NCI-H1436 treated with DMSO at 0.1 percent for 48 hours (cell line): ENCODE results near the gene CCDC57.
"Not testable (repeated sequence)": the region's sequence is repeated elsewhere in the genome, so short reads cannot be mapped to it uniquely, and the experiment has no call there.

Experiments used
- DNase-seq: peaks from one replicate; lab custom pipeline; 2025; lab: John Stamatoyannopoulos, UW

The CCDC57 gene

GRCh38 chr17:82202981-82203380 is 9.7 kb downstream of the CCDC57 start:
- no peak for DNase-seq

- DNase-seq = no peak
Observed at GRCh38 chr17:82201498-82201910, 11.1 kb downstream of the CCDC57 start.

- DNase-seq = no peak
Observed at GRCh38 chr17:82200743-82201497, 11.7 kb downstream of the CCDC57 start.

GRCh38 chr17:82200135-82200534 is 12.5 kb downstream of the CCDC57 start:
- no peak for DNase-seq

- DNase-seq = no peak
Observed at GRCh38 chr17:82199496-82199895, 13.1 kb downstream of the CCDC57 start.

- no peak for DNase-seq
Observed at GRCh38 chr17:82198092-82198491, 14.6 kb downstream of the CCDC57 start.

- no peak for DNase-seq
Observed at GRCh38 chr17:82195675-82196672, 16.7 kb downstream of the CCDC57 start.

GRCh38 chr17:82194765-82195164 is 17.9 kb downstream of the CCDC57 start:
- DNase-seq = no peak

GRCh38 chr17:82193520-82194220 is 19.0 kb downstream of the CCDC57 start:
- no peak for DNase-seq

GRCh38 chr17:82193050-82193449 is 19.6 kb downstream of the CCDC57 start:
- DNase-seq = not testable (repeated sequence)

- DNase-seq = no peak
Observed at GRCh38 chr17:82188001-82188961, 24.4 kb downstream of the CCDC57 start.

- DNase-seq = no peak
Observed at GRCh38 chr17:82187500-82187899, 25.1 kb downstream of the CCDC57 start.

GRCh38 chr17:82186221-82186620 is 26.4 kb downstream of the CCDC57 start:
- DNase-seq = no peak

GRCh38 chr17:82184761-82185160 is 27.9 kb downstream of the CCDC57 start:
- DNase-seq = no peak

- DNase-seq = no peak
Observed at GRCh38 chr17:82180776-82181528, 31.7 kb downstream of the CCDC57 start.

- no peak for DNase-seq
Observed at GRCh38 chr17:82179946-82180475, 32.6 kb downstream of the CCDC57 start.

GRCh38 chr17:82179412-82179811 is 33.2 kb downstream of the CCDC57 start:
- DNase-seq = no peak

- DNase-seq = no peak
Observed at GRCh38 chr17:82178499-82179261, 34.0 kb downstream of the CCDC57 start.

GRCh38 chr17:82177761-82178498 is 34.7 kb downstream of the CCDC57 start:
- no peak for DNase-seq
